Fibroblast of lung (primary cell): ENCODE data around the gene CDC42SE2.

Source experiments
- CTCF ChIP-seq, 2 donors: IDR thresholded peaks in 1 of 2; conservative IDR thresholded peaks in 1 of 2; 1 replicate in 1 of 2; 2 replicates in 1 of 2; pipeline ENCODE4 v1.5.1; 2011 to 2012; ENCODE audit warnings: low read length in 2 of 2, control low read depth in 1 of 2, inconsistent platforms in 1 of 2, low read depth in 1 of 2, mild to moderate bottlenecking in 1 of 2
- EZH2 ChIP-seq: IDR thresholded peaks from 2 replicates; pipeline ENCODE4 v1.5.1; 2012; ENCODE audit warnings: low read length, control low read depth, mild to moderate bottlenecking; ENCODE audit errors: missing control alignments

DNA sequence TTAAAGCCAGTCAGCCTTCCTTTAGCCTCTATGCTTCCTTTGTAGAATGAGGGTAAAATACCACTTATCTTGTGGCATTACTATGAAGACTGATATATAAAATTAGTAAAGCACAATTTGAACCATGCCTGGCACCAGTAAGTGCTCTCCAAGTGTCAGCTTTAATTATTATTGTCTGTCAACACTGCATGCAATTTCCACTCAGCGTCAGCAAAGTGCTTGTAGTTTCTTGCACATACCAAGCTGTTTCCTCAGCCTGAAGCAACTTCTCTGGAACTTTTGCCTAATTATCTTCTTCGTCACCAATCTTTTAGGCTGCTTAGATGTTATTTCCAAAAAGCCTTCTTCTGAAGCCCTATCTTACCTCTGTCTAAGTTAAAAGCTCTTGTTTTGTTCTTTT lies 177.3 kb downstream of the CDC42SE2 start:
- TF ChIP-seq CTCF (conservative IDR thresholded peaks at IDR 0.05 in 1 of 2, IDR thresholded peaks at IDR 0.05 in 1 of 2; ENCODE audit: low read depth in 1 of 2, low read length in 2 of 2) (no peak), EZH2 (no peak)
